CD1c-positive myeloid dendritic cell (primary cell): ENCODE data around the gene PPP1R3A.
"Not testable (repeated sequence)": the region's sequence is repeated elsewhere in the genome, so short reads cannot be mapped to it uniquely, and the experiment has no call there.

Experiments used
- DNase-seq: peaks from one replicate; pipeline ENCODE4 v3.0.0-alpha.2; 2016; ENCODE audit errors: extremely low spot score

The PPP1R3A gene

DNA sequence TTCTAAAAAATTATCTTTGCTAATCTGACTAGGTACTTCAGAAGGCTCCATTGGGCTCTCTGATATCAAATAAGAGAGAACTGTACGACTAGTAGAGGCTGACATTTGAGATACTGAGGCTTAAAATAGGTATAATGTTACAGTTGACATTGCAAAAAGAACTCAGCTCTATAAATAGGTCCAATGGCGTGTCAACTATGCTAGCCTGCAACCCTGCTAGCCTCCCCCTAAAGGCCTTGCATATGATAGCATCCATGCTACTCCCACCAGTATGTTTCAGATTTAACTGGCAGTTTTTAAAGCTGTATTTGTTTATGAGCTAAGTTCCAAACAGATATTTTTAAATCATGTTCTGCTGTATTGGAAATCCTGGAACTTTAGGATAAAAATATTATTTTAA, at the start of gene PPP1R3A:
TSS of gene PPP1R3A (minus strand) at position 64 of the 400 bp plus-strand sequence. CDS start at position 51, 13 bp downstream.
- no peak for DNase-seq

DNA sequence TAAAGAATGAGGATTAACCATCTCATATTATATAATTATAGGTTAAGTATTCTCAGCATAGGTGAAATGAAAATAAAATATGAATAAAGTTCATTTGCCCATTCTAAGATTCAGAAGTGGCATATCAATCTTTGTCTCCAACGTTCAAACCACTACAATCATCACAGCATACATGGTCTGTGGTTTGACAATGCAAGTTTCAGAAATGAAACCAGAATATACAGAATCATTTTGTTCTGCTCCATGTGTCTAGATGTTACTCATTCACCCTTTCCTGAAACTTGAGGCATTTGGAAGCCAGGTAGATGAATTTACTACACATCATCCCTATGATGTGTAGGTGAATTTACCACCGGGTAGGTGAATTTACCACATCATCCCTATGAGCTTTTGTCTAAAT, 44.5 kb upstream of the PPP1R3A start:
- no peak for DNase-seq

DNA sequence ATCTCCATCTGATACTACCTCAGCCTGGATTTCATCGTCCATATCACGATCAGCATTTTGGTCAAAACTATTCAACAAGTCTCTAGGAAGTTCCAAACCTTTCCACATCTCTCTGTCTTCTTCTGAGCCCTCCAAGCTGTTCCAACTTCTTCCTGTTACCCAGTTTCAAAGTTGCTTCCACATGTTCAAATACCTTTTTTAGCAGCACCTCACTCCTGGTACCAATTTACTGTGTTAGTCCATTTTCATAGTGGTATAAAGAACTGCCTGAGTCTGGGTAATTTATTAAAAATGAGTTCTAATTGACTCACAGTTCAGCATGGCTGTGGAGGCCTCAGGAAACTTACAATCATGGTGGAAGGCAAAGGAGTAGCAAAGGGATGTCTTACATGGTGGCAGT, 41.1 kb upstream of the PPP1R3A start:
- DNase-seq: no peak

DNA sequence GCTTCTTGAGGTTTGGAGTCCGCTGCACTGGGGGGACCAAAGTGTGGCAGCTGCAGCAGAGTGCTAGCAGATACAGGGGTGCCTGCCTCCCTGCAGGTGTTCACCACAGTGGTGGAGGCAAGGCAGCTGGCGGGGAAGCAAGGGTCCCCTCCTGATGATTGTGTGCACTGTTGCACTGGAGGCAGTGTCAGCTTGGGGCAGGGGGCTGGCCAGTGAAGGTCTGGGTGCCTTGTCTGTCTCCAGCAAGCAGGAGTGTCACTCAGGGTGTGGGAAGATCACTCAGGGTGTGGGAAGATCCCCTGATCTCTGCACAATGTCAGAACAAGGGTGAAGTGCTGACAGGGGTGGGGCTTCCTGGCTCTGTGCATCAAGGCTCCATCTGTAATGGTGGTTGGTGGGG, 36.3 kb upstream of the PPP1R3A start:
- DNase-seq: no peak

DNA sequence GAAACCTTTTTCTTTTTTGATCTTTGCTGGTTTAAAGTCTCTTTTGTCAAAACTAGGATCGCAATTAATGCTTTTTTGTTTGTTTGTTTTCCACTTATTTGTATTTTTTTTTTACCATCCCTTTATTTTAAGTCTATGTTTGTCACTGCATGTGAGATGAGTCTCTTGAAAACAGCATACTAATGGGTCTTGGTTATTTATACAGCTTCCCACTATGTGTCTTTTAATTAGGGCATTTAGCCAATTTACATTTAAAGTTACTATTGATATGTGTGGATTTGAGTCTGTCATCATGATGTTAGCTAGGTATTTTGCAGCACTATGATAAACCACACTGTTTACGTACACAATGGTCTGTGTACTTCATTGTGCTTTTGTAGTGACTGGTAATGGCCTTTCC, 34.7 kb upstream of the PPP1R3A start:
- no peak for DNase-seq

DNA sequence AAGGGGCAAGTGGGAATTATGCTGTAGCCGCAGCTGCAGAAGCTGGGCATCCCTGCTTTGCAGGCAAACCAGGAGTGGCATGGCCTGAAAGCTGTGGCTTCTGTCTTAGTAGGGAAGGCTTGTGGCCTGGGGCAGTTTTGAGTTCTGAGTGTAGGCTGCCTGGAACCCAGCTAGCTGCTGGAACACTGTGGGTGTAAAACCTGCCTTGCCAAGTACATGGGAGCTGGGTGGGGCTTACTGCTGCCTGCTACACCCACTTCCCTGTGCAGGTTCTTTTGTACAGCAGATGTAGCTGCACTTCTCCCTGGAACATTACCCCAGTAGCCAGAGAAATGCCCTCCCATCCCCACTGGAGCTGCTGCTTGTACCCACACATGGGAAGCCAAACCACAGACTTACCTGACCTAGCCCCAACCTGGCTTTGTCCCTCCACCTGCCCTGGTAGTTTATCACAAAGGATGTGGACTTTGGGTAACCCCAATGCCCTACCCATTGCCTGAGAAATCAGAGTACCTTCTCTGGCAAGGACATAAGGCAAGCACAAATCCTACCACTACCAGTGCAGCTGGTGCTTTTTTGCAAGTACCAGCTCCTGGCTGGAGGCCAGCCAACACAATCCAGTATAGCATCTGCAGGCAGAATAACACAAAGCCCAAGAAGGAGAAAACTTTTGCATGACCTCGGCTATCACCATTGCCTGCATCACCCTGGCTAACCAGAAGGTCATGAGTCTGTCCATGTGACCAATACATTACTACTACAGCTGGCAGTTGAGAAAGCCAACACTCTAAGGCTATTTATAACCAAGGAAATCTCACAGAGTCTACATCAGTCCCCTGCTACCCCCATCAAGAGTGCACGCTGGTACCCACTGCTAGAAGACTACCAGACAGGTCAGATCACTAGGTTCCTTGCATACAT, 26.5 kb upstream of the PPP1R3A start:
- DNase-seq: no peak

DNA sequence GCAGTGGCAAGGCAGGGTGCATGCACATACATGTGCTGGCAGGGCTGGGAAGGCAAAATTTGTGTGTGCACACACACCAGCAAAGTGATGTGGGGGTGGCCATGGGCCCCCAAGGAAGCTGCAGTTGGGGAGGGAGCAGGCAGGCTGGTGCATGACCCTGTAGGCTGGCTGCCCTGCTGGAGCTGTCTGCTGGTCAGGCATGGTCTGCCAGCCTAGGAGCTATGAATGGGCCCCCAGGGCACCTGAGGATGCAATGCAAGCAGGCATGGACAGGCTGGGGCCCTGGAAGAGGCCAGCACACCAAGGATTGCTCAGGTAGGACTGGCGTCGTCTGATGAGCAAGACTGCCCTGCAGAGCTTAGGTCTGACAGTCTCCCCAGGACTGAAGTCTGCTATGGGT, 18.2 kb upstream of the PPP1R3A start:
- DNase-seq: no peak

DNA sequence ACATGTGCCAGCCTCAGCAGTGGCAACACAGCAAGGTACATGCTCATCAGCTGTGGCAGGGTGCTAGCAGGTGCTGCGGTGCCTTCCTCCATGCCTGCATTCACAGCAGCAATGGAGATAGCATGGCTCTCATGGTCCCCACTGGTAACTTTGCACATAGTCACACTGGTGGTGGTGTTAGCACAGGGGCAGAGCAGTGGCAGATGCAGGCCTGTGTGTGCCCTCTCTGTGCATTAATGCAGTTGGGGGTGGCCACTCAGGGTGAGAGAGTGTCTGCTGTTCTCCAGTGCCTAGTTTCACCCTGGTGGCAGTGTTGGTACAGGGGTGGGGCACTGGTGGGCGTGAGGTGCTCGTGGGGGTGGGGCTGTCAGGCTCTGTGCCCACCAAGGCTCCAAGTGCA, 17.7 kb upstream of the PPP1R3A start:
- no peak for DNase-seq

DNA sequence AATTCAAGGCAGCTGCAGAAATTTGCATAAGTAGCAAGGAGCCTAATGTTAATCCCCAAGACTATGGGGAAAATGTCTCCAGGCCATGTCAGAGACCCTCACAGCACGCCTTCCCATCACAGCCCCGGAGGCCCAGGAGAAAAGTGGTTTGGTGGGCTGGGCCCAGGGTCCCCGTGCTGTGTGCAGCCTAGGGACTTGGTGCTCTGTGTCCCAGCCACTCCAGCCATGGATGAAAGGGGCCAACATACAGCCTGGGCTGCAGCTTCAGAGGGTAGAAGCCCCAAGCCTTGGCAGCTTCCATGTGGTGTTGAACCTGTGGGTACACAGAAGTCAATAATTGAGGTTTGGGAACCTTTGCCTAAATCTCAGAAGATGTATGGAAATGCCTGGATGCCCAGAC, 10.6 kb upstream of the PPP1R3A start:
- not testable (repeated sequence) for DNase-seq

- no peak for DNase-seq
Observed at GRCh38 chr7:113928112-113928511, 9.3 kb upstream of the PPP1R3A start.

DNA sequence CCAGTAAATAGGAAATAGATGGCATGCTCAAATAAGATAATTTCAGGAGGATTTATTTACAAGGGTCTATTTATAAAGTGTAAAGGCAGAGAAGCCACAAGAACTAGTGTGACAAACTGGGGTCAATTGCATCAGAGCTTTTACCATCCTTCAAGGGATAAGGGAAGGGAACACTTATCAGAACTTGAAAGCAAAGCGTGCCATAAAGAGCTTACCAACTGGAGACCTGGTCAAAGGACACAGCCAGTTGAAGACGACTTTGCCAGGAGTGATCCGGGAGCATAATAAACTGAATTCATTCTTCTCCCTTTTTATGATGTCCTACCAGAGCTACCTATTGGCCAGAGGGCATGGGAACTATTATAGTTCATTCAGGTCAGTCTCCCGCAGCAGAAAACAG, 3.2 kb upstream of the PPP1R3A start:
- DNase-seq: no peak

- DNase-seq: no peak
Observed at GRCh38 chr7:113921363-113921762, 2.6 kb upstream of the PPP1R3A start.

DNA sequence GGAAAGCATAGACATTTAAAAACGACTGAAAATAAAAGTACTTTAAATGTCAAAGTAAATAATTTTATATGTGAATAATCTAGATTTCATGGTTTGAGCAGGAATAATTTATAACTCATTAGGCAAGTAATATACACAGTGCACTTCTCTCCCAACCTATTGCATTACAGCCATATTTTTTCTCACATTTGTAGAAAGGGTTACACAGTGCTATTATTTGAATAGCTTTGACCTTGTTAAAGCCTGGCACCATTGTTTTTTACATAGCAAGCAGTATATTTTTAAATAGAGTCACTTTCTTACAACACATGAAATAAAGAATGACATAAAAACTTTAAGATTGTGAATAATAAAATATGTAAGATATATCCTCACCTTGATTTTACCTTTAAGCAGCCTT, 969 bp downstream of the PPP1R3A start:
- no peak for DNase-seq

GRCh38 chr7:113915956-113916355, 2.9 kb downstream of the PPP1R3A start:
- DNase-seq: no peak

- no peak for DNase-seq
Observed at GRCh38 chr7:113912876-113913275, 5.9 kb downstream of the PPP1R3A start.

DNA sequence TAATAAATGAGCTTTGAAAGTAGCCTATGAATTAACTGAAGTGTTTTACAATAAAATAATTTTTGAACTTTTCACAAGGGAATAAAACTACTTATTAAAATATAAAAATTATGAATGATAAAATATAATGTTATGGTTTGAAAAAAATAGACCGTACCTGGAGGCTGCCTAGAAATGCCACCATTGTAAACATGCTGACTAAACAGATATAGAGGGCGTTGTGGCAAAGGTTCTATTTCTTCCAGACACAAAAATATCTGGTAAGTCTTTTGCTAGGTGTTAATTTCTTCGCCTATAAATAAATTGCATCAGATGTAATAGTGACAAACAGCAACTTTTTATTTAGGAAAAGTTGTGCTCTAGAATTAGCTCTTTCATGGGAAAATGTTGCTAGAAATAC, 11.2 kb downstream of the PPP1R3A start:
- no peak for DNase-seq

- DNase-seq: no peak
Observed at GRCh38 chr7:113904521-113904920, 14.3 kb downstream of the PPP1R3A start.

DNA sequence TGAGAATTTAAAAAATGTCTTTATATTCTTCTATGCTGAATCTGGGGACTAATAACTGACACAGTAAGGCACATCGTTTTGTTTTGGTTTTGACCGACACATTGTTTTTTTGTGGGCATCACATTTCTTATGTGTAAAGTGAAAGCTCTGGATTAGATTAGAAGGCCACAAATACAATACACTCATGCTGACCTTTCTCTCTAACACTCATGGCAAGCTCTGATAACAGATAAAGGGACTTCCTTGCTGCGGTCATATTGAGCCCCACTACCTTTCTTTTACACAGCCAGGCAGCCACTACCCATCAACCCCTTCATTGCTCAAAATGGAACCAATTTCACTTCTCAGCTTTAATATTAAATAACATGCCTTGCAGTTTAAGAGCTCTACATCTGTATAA, 26.0 kb downstream of the PPP1R3A start:
- no peak for DNase-seq

DNA sequence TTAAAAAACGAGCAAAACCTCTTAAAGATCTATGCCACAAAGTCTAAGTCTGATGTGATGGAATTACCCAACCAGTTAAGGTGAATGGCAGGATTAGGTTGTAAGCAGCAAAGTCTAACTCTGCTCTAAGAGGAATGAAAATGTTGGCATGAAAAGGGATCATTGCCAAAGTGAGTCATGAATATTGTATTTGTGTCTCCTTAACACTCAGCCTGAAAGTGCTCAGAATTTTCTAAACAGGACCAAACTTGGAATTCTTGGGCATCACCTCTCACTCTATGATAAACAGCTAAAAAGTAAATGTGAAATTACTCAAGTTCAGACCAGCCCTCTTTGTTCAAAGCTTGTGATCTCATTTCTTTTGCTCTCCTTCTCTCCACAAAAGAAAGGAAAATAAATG, 27.0 kb downstream of the PPP1R3A start:
- DNase-seq: no peak

DNA sequence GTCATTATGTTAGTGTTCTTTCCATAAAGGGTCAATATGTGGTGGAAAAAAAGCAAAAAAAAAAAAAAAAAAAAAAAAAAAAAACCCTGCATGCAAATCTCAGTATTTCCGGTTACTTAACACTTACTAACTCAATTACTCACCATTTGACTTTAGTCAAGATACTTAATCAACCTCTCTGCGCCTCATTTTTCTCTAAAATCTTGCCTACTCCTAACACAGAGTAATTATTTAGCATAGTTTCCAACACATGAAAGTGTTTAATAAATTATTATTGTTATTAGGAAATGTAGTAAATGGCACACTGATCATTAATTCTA, 27.8 kb downstream of the PPP1R3A start:
- DNase-seq: no peak

GRCh38 chr7:113890331-113891030, 28.3 kb downstream of the PPP1R3A start:
- no peak for DNase-seq

- DNase-seq: no peak
Observed at GRCh38 chr7:113883096-113883495, 35.7 kb downstream of the PPP1R3A start.

GRCh38 chr7:113880559-113880958, 38.2 kb downstream of the PPP1R3A start:
- DNase-seq: no peak
